GM23338 (cell line): ENCODE measurements around the gene ADGRL1. TPM values are rescaled to one million over a fixed set of nuclear protein-coding genes. Genes with fewer than 3 reads are reported as not detected.
"Not testable (repeated sequence)": the region's sequence is repeated elsewhere in the genome, so short reads cannot be mapped to it uniquely, and the experiment has no call there.

Source experiments
- ATAC-seq: fragments of 200-7000 bp; cut with Tn5 transposase; 3 replicates; pipeline ENCODE4 v1.9.1; 2020
- DNase-seq: peaks from one replicate; pipeline ENCODE4 v3.0.0-alpha.2; 2015; ENCODE audit warnings: low spot score
- H2AFZ ChIP-seq: fragments of 200-600 bp; sonication (generic); 2 replicates; pipeline ENCODE4 v1.8.0; 2016; ENCODE audit warnings: antibody characterized with exemption, mild to moderate bottlenecking, moderate library complexity
- H3F3A ChIP-seq: fragments of 200-600 bp; sonication (generic); replicated peaks from 2 replicates; pipeline ENCODE4 v1.8.0; 2017; ENCODE audit warnings: antibody characterized with exemption, mixed run types, low read depth
- H3K27ac ChIP-seq: fragments of 200-600 bp; sonication (generic); 2 replicates; pipeline ENCODE4 v1.6.1; 2016; ENCODE audit warnings: low read depth
- H3K27me3 ChIP-seq: fragments of 200-600 bp; sonication (generic); 2 replicates; pipeline ENCODE4 v1.8.0; 2016; ENCODE audit warnings: mild to moderate bottlenecking, mixed run types, moderate library complexity; ENCODE audit not compliant: insufficient read depth
- H3K36me3 ChIP-seq: fragments of 200-600 bp; sonication (generic); 2 replicates; pipeline ENCODE4 v1.8.0; 2016; ENCODE audit warnings: mild to moderate bottlenecking; ENCODE audit not compliant: insufficient read depth
- H3K4me1 ChIP-seq: fragments of 200-600 bp; sonication (generic); 2 replicates; pipeline ENCODE4 v1.8.0; 2016; ENCODE audit warnings: mild to moderate bottlenecking, moderate library complexity; ENCODE audit not compliant: insufficient read depth
- H3K4me2 ChIP-seq: fragments of 200-600 bp; sonication (generic); 2 replicates; pipeline ENCODE4 v1.7.1; 2017; ENCODE audit warnings: mixed run types
- H3K4me3 ChIP-seq: fragments of 200-600 bp; sonication (generic); 2 replicates; pipeline ENCODE4 v1.6.1; 2016; ENCODE audit warnings: mixed run types
- H3K79me2 ChIP-seq: fragments of 200-600 bp; sonication (generic); replicated peaks from 2 replicates; pipeline ENCODE4 v1.8.0; 2017; ENCODE audit warnings: mild to moderate bottlenecking; ENCODE audit not compliant: insufficient read depth
- H3K9me2 ChIP-seq: fragments of 200-600 bp; sonication (generic); 2 replicates; pipeline ENCODE4 v1.8.0; 2017; ENCODE audit not compliant: insufficient read depth
- H4K20me1 ChIP-seq: fragments of 200-600 bp; sonication (generic); replicated peaks from 2 replicates; pipeline ENCODE4 v1.8.0; 2017; ENCODE audit warnings: mild to moderate bottlenecking; ENCODE audit not compliant: insufficient read depth
- H3K27ac Mint-ChIP-seq: 2 replicates; pipeline ENCODE4 v1.8.0; 2020; ENCODE audit warnings: inconsistent platforms, mild to moderate bottlenecking, moderate library complexity, mixed read lengths
- H3K27me3 Mint-ChIP-seq: 3 replicates; pipeline ENCODE4 v1.8.0; 2022; ENCODE audit warnings: low read depth, mild to moderate bottlenecking, moderate library complexity, mixed read lengths, inconsistent platforms; ENCODE audit not compliant: insufficient read depth, poor library complexity
- H3K36me3 Mint-ChIP-seq: 3 replicates; pipeline ENCODE4 v1.8.0; 2021; ENCODE audit warnings: low read depth, mild to moderate bottlenecking, inconsistent platforms, moderate library complexity, mixed read lengths
- H3K4me1 Mint-ChIP-seq: 3 replicates; pipeline ENCODE4 v1.8.0; 2020; ENCODE audit warnings: mild to moderate bottlenecking, inconsistent platforms, mixed read lengths
- H3K4me3 Mint-ChIP-seq: 3 replicates; pipeline ENCODE4 v1.8.0; 2021; ENCODE audit warnings: moderate library complexity, mild to moderate bottlenecking, inconsistent platforms, mixed read lengths
- H3K9me3 Mint-ChIP-seq: 3 replicates; pipeline ENCODE4 v1.8.0; 2020; ENCODE audit warnings: moderate library complexity, mild to moderate bottlenecking, inconsistent platforms, mixed read lengths
- CREB1 ChIP-seq: fragments of 250-450 bp; sonication (Bioruptor Pico); IDR thresholded peaks from 2 replicates; pipeline ENCODE4 v1.5.0; 2020; ENCODE audit warnings: low read depth, mild to moderate bottlenecking, moderate library complexity
- EZH2phosphoT487 ChIP-seq: fragments of 200-600 bp; sonication (generic); IDR thresholded peaks from one replicate; pipeline ENCODE4 v1.8.1; 2018; ENCODE audit warnings: antibody characterized with exemption; ENCODE audit not compliant: unreplicated experiment
- JUNB ChIP-seq: IDR thresholded peaks from one replicate; pipeline ENCODE4 v1.6.1; 2016; ENCODE audit warnings: antibody characterized with exemption; ENCODE audit not compliant: unreplicated experiment
- NANOG ChIP-seq: IDR thresholded peaks from 2 replicates; pipeline ENCODE4 v1.6.1; 2016; ENCODE audit warnings: antibody characterized with exemption, borderline replicate concordance
- POLR2AphosphoS5 ChIP-seq: IDR thresholded peaks from 2 replicates; pipeline ENCODE4 v1.6.1; 2016; ENCODE audit warnings: antibody characterized with exemption, low read depth
- STAT1 ChIP-seq: IDR thresholded peaks from one replicate; pipeline ENCODE4 v1.6.1; 2016; ENCODE audit warnings: antibody characterized with exemption; ENCODE audit not compliant: unreplicated experiment
- ZNF114 ChIP-seq: fragments of 250-450 bp; sonication (Bioruptor Pico); IDR thresholded peaks from 2 replicates; pipeline ENCODE4 v1.5.0; 2020; ENCODE audit warnings: mild to moderate bottlenecking, moderate library complexity
- ZNF331 ChIP-seq: fragments of 250-450 bp; sonication (Bioruptor Pico); IDR thresholded peaks from 2 replicates; pipeline ENCODE4 v1.5.0; 2020; ENCODE audit warnings: low read depth, mild to moderate bottlenecking, moderate library complexity
- polyA plus RNA-seq: library from polyadenylated mRNA; unstranded; fragments of >200 nt; fragmentation: Nextera tagmentation; extraction: Ambion mirVana; gene quantifications from 2 replicates; pipeline ENCODE4 v1.2.1, GENCODE V29; 2016
- total RNA-seq: library from RNA; depleted of rRNA; stranded (reverse); fragments of >200 nt; shearing (Covaris generic); gene quantifications from 2 replicates; pipeline ENCODE4 v1.2.3, GENCODE V29; 2014
- TF ChIP-seq, protein P1 (sequence below), 2 experiments: fragments of 200-600 bp in 1 of 2; sonication (generic) in 1 of 2; conservative IDR thresholded peaks; 2 replicates each; pipeline versions ENCODE4 v1.5.1 to v1.6.1; 2016 to 2017; ENCODE audit warnings: antibody characterized with exemption in 2 of 2, low read depth in 2 of 2, mild to moderate bottlenecking in 2 of 2, moderate library complexity in 1 of 2
- TF ChIP-seq, protein P2 (sequence below): IDR thresholded peaks from one replicate; pipeline ENCODE4 v1.6.1; 2018; ENCODE audit warnings: antibody characterized with exemption; ENCODE audit not compliant: unreplicated experiment

The ADGRL1 gene
- total and polyA plus RNA-seq, 2 experiments from 2014 or later, result 20.6 to 100 TPM

DNA sequence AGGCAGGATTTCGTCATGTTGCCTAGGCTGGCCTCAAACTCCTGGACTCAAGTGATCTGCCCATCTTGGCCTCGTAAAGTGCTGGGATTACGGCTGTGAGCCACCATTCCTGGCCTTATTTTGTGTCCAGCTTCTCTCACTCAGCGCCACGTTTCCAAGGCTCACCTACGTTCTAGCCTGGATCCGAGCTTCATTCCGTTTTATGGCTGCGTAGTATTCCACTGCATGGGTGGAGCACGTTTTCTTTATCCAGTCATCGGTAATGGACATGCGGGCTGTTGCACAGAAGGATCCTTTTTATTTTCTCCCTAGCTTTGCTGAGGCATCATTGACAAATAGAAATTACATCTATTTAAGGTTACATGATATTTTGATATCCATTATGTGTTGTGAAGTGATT is 16.6 kb downstream of the ADGRL1 start:
- H3K27me3 Mint-ChIP-seq, result peaks cover 15% of the 10 kb centered on the region
- Histone ChIP-seq H3F3A (no peaks in the 10 kb centered on the region), H3K79me2 (peaks cover 79% of the 10 kb centered on the region), H4K20me1 (peaks cover 23% of the 10 kb centered on the region), H3K27ac (no peak overlapping the region), H3K4me2 (no peak overlapping the region), H3K9me2 (no peaks in the 10 kb centered on the region), H3K27me3 (no peaks in the 10 kb centered on the region), H3K4me1 (no peaks in the 10 kb centered on the region), H3K4me3 (no peak overlapping the region), H3K36me3 (no peaks in the 10 kb centered on the region), H2AFZ (no peak overlapping the region)
- TF ChIP-seq NANOG (no peak), ZNF114 (CRISPR knock-in tag) (no peak), JUNB (no peak), STAT1 (no peak), POLR2AphosphoS5 (no peak), EZH2phosphoT487 (no peak)
- TF ChIP-seq, protein P1, sequence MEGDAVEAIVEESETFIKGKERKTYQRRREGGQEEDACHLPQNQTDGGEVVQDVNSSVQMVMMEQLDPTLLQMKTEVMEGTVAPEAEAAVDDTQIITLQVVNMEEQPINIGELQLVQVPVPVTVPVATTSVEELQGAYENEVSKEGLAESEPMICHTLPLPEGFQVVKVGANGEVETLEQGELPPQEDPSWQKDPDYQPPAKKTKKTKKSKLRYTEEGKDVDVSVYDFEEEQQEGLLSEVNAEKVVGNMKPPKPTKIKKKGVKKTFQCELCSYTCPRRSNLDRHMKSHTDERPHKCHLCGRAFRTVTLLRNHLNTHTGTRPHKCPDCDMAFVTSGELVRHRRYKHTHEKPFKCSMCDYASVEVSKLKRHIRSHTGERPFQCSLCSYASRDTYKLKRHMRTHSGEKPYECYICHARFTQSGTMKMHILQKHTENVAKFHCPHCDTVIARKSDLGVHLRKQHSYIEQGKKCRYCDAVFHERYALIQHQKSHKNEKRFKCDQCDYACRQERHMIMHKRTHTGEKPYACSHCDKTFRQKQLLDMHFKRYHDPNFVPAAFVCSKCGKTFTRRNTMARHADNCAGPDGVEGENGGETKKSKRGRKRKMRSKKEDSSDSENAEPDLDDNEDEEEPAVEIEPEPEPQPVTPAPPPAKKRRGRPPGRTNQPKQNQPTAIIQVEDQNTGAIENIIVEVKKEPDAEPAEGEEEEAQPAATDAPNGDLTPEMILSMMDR (conservative IDR thresholded peaks at IDR 0.05; ENCODE audit: low read depth in 2 of 2), result no peak
- H3K36me3 Mint-ChIP-seq, result peaks cover 24% of the 10 kb centered on the region
- ATAC-seq, result no peak
- H3K9me3 Mint-ChIP-seq, result no peaks in the 10 kb centered on the region
- no peak for DNase-seq
- H3K4me1 Mint-ChIP-seq, result peaks cover 6% of the 10 kb centered on the region; the same call in 1 of the 3 replicates
- no peak overlapping the region for H3K4me3 Mint-ChIP-seq
- H3K27ac Mint-ChIP-seq, result no peak overlapping the region

DNA sequence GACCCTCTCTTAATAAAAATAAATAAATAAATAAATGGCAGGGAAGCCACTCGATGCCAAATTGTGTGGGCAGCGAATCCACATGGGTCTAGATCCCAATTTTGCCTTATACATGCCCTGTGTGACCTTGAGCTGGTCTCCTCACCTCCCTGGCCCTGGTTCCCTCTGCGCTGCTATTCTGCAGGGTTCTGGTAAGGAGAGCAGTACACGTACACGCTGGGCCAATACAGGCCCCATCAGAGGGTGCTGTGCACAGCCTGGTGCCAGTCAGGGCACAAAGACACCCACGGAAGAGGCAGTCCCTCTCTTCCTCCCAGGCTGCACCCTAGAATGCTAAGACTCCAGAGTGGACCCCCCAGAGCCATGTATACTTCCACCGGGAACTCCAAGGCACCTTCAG is 17.9 kb downstream of the ADGRL1 start:
- not testable (repeated sequence) for H3K4me1 ChIP-seq, H3K27ac Mint-ChIP-seq, H3K4me1 Mint-ChIP-seq, DNase-seq, H3K9me3 Mint-ChIP-seq, H3K4me2 ChIP-seq, H3K9me2 ChIP-seq, H3K36me3 ChIP-seq, ATAC-seq, H3K4me3 ChIP-seq, H3K4me3 Mint-ChIP-seq, H3F3A ChIP-seq, H2AFZ ChIP-seq, H3K27ac ChIP-seq, H3K27me3 ChIP-seq
- H3K27me3 Mint-ChIP-seq, result peaks cover 15% of the 10 kb centered on the region
- peaks cover 21% of the 10 kb centered on the region for H3K36me3 Mint-ChIP-seq
- Histone ChIP-seq H3K79me2 (peaks cover 66% of the 10 kb centered on the region), H4K20me1 (peaks cover 16% of the 10 kb centered on the region)

DNA sequence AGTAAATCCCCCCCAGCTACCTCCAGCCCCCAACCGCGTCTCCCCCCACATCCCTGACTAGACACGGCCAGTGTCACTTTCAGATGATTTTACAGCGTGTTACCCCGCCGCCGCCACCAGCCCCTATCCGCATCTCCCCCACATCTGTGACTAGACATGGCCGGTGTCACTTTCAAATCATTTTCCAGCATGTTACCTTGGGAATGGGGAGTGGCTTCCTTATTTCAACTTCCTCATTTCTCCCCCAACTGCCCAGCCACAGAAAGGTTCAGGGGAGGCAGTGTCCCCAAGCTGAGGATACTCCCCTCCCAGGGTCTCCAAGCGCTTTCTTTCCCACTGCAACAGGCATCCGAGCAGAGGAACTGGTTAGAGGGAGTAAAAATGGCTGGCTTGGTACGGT is 18.4 kb downstream of the ADGRL1 start:
- no peak overlapping the region; the same call in 1 of the 2 replicates for H3K27ac ChIP-seq
- H3K9me3 Mint-ChIP-seq, result no peaks in the 10 kb centered on the region
- peaks cover 17% of the 10 kb centered on the region for H3K27me3 Mint-ChIP-seq
- peaks cover 62% of the 10 kb centered on the region for H3K79me2 ChIP-seq
- H3K4me1 Mint-ChIP-seq, result peaks cover 6% of the 10 kb centered on the region; the same call in 1 of the 3 replicates
- DNase-seq (no peak), ATAC-seq (no peak)
- no peak overlapping the region for H3K4me2 ChIP-seq
- no peaks in the 10 kb centered on the region for H3K9me2 ChIP-seq
- H3K36me3 ChIP-seq, result no peaks in the 10 kb centered on the region
- H2AFZ ChIP-seq, result no peak overlapping the region
- H3K4me1 ChIP-seq, result no peaks in the 10 kb centered on the region
- H3K36me3 Mint-ChIP-seq, result peaks cover 21% of the 10 kb centered on the region
- no peaks in the 10 kb centered on the region for H3F3A ChIP-seq
- peaks cover 16% of the 10 kb centered on the region for H4K20me1 ChIP-seq
- H3K4me3 ChIP-seq, result no peak overlapping the region
- no peaks in the 10 kb centered on the region for H3K27me3 ChIP-seq
- H3K27ac Mint-ChIP-seq, result no peak overlapping the region
- no peak overlapping the region for H3K4me3 Mint-ChIP-seq
- TF ChIP-seq, protein P1 (conservative IDR thresholded peaks at IDR 0.05; ENCODE audit: low read depth in 2 of 2), result no peak
- TF ChIP-seq ZNF114 (CRISPR knock-in tag), result no peak
- no peak for TF ChIP-seq CREB1 (CRISPR knock-in tag)
- TF ChIP-seq, protein P2, sequence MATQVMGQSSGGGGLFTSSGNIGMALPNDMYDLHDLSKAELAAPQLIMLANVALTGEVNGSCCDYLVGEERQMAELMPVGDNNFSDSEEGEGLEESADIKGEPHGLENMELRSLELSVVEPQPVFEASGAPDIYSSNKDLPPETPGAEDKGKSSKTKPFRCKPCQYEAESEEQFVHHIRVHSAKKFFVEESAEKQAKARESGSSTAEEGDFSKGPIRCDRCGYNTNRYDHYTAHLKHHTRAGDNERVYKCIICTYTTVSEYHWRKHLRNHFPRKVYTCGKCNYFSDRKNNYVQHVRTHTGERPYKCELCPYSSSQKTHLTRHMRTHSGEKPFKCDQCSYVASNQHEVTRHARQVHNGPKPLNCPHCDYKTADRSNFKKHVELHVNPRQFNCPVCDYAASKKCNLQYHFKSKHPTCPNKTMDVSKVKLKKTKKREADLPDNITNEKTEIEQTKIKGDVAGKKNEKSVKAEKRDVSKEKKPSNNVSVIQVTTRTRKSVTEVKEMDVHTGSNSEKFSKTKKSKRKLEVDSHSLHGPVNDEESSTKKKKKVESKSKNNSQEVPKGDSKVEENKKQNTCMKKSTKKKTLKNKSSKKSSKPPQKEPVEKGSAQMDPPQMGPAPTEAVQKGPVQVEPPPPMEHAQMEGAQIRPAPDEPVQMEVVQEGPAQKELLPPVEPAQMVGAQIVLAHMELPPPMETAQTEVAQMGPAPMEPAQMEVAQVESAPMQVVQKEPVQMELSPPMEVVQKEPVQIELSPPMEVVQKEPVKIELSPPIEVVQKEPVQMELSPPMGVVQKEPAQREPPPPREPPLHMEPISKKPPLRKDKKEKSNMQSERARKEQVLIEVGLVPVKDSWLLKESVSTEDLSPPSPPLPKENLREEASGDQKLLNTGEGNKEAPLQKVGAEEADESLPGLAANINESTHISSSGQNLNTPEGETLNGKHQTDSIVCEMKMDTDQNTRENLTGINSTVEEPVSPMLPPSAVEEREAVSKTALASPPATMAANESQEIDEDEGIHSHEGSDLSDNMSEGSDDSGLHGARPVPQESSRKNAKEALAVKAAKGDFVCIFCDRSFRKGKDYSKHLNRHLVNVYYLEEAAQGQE, result no peak
- no peak for TF ChIP-seq STAT1
- no peak for TF ChIP-seq EZH2phosphoT487
- TF ChIP-seq ZNF331 (CRISPR knock-in tag), result no peak
